HepG2 (cell line): ENCODE measurements around the gene EGFR. TPM values are rescaled to one million over a fixed set of nuclear protein-coding genes. Genes with fewer than 3 reads are reported as not detected.

ENCODE experiments used
- CREB1 ChIP-seq, 2 experiments: fragments of 450-650 bp in 1 of 2; IDR thresholded peaks; 2 replicates each; pipeline ENCODE4 v1.6.1; 2016 to 2017; ENCODE audit warnings: control low read depth in 1 of 2, mild to moderate bottlenecking in 1 of 2, missing compliant biosample characterization in 1 of 2, missing genetic modification characterization in 1 of 2
- ELF3 ChIP-seq: IDR thresholded peaks from 2 replicates; pipeline ENCODE4 v1.6.1; 2016; ENCODE audit warnings: missing genetic modification reagents, missing compliant biosample characterization
- FOSL2 ChIP-seq: sonication (generic); formaldehyde crosslinking; IDR thresholded peaks from 2 replicates; pipeline ENCODE4 v1.4.0; 2020; ENCODE audit warnings: missing genetic modification reagents
- GATAD2A ChIP-seq: IDR thresholded peaks from 2 replicates; pipeline ENCODE4 v1.6.1; 2016
- NR2F6 ChIP-seq, 2 experiments: IDR thresholded peaks; 2 replicates each; pipeline ENCODE4 v1.6.1; 2016; ENCODE audit warnings: antibody characterized with exemption in 1 of 2, mild to moderate bottlenecking in 1 of 2
- NRL ChIP-seq: sonication (generic); formaldehyde crosslinking; IDR thresholded peaks from 2 replicates; pipeline ENCODE4 v1.5.0; 2020; ENCODE audit warnings: missing genetic modification reagents, mild to moderate bottlenecking, moderate library complexity, borderline replicate concordance
- RARA ChIP-seq: IDR thresholded peaks from 2 replicates; pipeline ENCODE4 v1.6.1; 2016; ENCODE audit warnings: missing genetic modification reagents, missing compliant biosample characterization
- TEAD3 ChIP-seq: optimal IDR thresholded peaks from 2 replicates; pipeline ENCODE3; 2016; ENCODE audit warnings: borderline replicate concordance
- ZBTB20 ChIP-seq: sonication (generic); formaldehyde crosslinking; IDR thresholded peaks from 2 replicates; pipeline ENCODE4 v1.8.1; 2023; ENCODE audit warnings: missing genetic modification reagents, low read depth, mild to moderate bottlenecking, borderline replicate concordance
- ZBTB7B ChIP-seq: sonication (generic); formaldehyde crosslinking; IDR thresholded peaks from 2 replicates; pipeline ENCODE4 v1.4.0; 2020; ENCODE audit warnings: missing genetic modification reagents
- ZFX ChIP-seq: sonication (generic); formaldehyde crosslinking; IDR thresholded peaks from 2 replicates; pipeline ENCODE4 v1.4.0; 2020; ENCODE audit warnings: mild to moderate bottlenecking, low read depth, missing genetic modification reagents, moderate library complexity
- ZNF430 ChIP-seq: sonication (generic); formaldehyde crosslinking; IDR thresholded peaks from 2 replicates; pipeline ENCODE4 v1.9.0; 2021; ENCODE audit warnings: mild to moderate bottlenecking, missing genetic modification reagents
- ZNF589 ChIP-seq: sonication (generic); formaldehyde crosslinking; conservative IDR thresholded peaks from 2 replicates; pipeline ENCODE4 v1.8.0; 2022; ENCODE audit warnings: mild to moderate bottlenecking, moderate library complexity, missing genetic modification reagents
- polyA plus RNA-seq, 8 experiments: library from polyadenylated mRNA; depleted of rRNA in 3 of 8; stranded (reverse) in 7 of 8; unstranded in 1 of 8; fragments of >200 nt; fragmentation: Illumina TruSeq in 4 of 8; extraction: Trizol in 4 of 8; gene quantifications; 2 replicates each; pipeline versions ENCODE4 v1.2.1 to v1.2.3, GENCODE V29; 2011 to 2016; ENCODE audit warnings: low read depth in 4 of 8, missing spikeins in 1 of 8, mixed read lengths in 1 of 8; ENCODE audit not compliant: insufficient read depth in 1 of 8
- total RNA-seq, 5 experiments: library from RNA; depleted of rRNA; stranded (reverse); fragments of >200 nt; fragmentation: Illumina TruSeq; extraction: Trizol; gene quantifications; 2 replicates each; pipeline ENCODE4 v1.2.3, GENCODE V29; 2016; ENCODE audit warnings: low read depth in 1 of 5
- TF ChIP-seq, protein P1 (sequence below): sonication (generic); formaldehyde crosslinking; IDR thresholded peaks from one replicate; pipeline ENCODE4 v1.5.1; 2020; ENCODE audit warnings: mild to moderate bottlenecking, missing genetic modification reagents; ENCODE audit errors: not compliant biosample characterization
- TF ChIP-seq, protein P2 (sequence below): sonication (generic); formaldehyde crosslinking; IDR thresholded peaks from 2 replicates; pipeline ENCODE4 v1.4.0; 2020; ENCODE audit warnings: missing genetic modification reagents
- TF ChIP-seq, protein P3 (sequence below): sonication (generic); formaldehyde crosslinking; IDR thresholded peaks from 2 replicates; pipeline ENCODE4 v1.4.0; 2020; ENCODE audit warnings: missing genetic modification reagents, low read depth, mild to moderate bottlenecking, borderline replicate concordance

Gene EGFR
- total and polyA plus RNA-seq, 2 of the 13 experiments (the other 11 are each of a cell fraction or from before 2014, with no cell fraction given): 7.0 to 10.0 TPM

DNA sequence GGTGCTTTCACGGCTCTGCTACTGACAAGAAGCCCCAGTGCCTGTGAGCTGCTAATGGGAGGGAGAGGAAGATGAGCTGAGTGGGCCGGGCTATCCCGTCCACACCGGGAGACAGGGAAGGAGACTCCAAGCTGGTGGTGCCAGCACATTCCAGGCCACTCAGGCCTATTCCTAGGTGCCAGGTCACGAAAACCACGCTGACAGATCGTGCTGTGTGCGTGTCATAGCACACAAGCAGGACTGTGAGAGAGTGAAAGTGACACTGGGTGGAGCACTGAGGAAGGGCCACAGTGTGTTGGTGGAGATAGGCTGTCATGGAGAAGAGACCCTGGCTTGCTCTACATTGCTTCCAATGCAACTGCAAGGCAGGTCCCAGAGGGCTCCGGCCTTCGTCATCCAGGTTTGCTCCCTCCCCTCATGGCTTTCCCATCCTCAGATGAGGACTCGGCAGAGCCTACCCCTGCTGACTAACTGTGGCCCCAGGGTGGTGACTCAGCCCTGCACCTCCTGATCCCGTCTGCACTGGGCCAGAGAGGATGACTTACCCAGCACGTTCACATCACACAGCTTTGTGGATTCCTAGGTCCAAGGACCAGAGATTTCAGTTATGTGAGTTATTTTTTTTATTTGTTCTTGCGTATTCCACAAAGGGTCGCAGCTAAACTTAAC, 167.3 kb downstream of the EGFR start (continued):
- TF ChIP-seq, protein P1, sequence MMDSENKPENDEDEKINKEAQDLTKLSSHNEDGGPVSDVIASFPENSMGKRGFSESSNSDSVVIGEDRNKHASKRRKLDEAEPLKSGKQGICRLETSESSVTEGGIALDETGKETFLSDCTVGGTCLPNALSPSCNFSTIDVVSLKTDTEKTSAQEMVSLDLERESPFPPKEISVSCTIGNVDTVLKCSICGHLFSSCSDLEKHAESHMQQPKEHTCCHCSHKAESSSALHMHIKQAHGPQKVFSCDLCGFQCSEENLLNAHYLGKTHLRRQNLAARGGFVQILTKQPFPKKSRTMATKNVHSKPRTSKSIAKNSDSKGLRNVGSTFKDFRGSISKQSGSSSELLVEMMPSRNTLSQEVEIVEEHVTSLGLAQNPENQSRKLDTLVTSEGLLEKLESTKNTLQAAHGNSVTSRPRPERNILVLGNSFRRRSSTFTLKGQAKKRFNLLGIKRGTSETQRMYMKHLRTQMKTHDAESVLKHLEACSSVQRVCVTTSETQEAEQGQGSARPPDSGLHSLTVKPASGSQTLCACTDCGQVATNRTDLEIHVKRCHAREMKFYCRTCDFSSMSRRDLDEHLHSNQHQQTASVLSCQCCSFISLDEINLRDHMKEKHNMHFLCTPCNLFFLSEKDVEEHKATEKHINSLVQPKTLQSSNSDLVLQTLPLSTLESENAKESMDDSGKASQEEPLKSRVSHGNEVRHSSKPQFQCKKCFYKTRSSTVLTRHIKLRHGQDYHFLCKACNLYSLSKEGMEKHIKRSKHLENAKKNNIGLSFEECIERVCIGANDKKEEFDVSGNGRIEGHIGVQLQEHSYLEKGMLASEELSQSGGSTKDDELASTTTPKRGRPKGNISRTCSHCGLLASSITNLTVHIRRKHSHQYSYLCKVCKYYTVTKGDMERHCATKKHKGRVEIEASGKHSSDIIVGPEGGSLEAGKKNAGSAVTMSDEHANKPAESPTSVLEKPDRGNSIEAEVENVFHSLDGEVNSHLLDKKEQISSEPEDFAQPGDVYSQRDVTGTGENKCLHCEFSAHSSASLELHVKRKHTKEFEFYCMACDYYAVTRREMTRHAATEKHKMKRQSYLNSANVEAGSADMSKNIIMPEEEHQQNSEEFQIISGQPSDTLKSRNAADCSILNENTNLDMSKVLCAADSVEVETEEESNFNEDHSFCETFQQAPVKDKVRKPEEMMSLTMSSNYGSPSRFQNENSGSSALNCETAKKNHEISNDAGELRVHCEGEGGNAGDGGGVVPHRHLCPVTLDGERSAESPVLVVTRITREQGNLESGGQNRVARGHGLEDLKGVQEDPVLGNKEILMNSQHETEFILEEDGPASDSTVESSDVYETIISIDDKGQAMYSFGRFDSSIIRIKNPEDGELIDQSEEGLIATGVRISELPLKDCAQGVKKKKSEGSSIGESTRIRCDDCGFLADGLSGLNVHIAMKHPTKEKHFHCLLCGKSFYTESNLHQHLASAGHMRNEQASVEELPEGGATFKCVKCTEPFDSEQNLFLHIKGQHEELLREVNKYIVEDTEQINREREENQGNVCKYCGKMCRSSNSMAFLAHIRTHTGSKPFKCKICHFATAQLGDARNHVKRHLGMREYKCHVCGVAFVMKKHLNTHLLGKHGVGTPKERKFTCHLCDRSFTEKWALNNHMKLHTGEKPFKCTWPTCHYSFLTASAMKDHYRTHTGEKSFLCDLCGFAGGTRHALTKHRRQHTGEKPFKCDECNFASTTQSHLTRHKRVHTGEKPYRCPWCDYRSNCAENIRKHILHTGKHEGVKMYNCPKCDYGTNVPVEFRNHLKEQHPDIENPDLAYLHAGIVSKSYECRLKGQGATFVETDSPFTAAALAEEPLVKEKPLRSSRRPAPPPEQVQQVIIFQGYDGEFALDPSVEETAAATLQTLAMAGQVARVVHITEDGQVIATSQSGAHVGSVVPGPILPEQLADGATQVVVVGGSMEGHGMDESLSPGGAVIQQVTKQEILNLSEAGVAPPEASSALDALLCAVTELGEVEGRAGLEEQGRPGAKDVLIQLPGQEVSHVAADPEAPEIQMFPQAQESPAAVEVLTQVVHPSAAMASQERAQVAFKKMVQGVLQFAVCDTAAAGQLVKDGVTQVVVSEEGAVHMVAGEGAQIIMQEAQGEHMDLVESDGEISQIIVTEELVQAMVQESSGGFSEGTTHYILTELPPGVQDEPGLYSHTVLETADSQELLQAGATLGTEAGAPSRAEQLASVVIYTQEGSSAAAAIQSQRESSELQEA (CRISPR knock-in tag): peak; percentile 51
- 0 out of 2 replicates have a peak, but pooled peaks have one; percentile 46 for TF ChIP-seq ZBTB7B (CRISPR knock-in tag)
- TF ChIP-seq ELF3 (CRISPR knock-in tag): peak; percentile 83
- TF ChIP-seq, protein P2, sequence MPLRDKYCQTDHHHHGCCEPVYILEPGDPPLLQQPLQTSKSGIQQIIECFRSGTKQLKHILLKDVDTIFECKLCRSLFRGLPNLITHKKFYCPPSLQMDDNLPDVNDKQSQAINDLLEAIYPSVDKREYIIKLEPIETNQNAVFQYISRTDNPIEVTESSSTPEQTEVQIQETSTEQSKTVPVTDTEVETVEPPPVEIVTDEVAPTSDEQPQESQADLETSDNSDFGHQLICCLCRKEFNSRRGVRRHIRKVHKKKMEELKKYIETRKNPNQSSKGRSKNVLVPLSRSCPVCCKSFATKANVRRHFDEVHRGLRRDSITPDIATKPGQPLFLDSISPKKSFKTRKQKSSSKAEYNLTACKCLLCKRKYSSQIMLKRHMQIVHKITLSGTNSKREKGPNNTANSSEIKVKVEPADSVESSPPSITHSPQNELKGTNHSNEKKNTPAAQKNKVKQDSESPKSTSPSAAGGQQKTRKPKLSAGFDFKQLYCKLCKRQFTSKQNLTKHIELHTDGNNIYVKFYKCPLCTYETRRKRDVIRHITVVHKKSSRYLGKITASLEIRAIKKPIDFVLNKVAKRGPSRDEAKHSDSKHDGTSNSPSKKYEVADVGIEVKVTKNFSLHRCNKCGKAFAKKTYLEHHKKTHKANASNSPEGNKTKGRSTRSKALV (CRISPR knock-in tag): 0 out of 2 replicates have a peak, but pooled peaks have one; percentile 65
- TF ChIP-seq ZNF430: 0 out of 2 replicates have a peak, but pooled peaks have one; percentile 9
- peak; percentile 63; the same call in 1 of the 2 replicates for TF ChIP-seq ZNF589 (CRISPR knock-in tag)
- TF ChIP-seq, protein P3, sequence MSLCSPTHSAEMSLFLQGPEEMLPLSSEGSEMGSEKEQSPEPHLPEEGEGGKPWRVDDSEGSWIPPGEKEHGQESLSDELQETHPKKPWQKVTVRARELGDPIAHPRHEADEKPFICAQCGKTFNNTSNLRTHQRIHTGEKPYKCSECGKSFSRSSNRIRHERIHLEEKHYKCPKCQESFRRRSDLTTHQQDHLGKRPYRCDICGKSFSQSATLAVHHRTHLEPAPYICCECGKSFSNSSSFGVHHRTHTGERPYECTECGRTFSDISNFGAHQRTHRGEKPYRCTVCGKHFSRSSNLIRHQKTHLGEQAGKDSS: peak; percentile 81; the same call in 1 of the 2 replicates
- TF ChIP-seq FOSL2 (CRISPR knock-in tag): peak; percentile 97
- TF ChIP-seq ZFX (CRISPR knock-in tag): peak; percentile 82
- peak; percentile 45; the same call in 1 of the 2 replicates for TF ChIP-seq ZBTB20
- 0 out of 2 replicates have a peak, but pooled peaks have one; percentile 14 for TF ChIP-seq CREB1 (IDR thresholded peaks at IDR 0.05)
- TF ChIP-seq CREB1 (CRISPR knock-in tag; IDR thresholded peaks at IDR 0.05): no peak
- TF ChIP-seq NR2F6 (IDR thresholded peaks at IDR 0.05): peak; percentile 48
- TF ChIP-seq NR2F6 (CRISPR knock-in tag; IDR thresholded peaks at IDR 0.05): peak; percentile 55; the same call in 1 of the 2 replicates
- peak; percentile 64 for TF ChIP-seq RARA (CRISPR knock-in tag)
- peak; percentile 78 for TF ChIP-seq NRL
- TF ChIP-seq GATAD2A (CRISPR knock-in tag): peak; percentile 59
- TF ChIP-seq TEAD3 (CRISPR knock-in tag): peak; percentile 62
